Prostate gland (tissue), 2 donors: ENCODE measurements around the gene PANK4.

Experiments
- POLR2A ChIP-seq: fragments of 450-650 bp; IDR thresholded peaks from one replicate; pipeline ENCODE4 v1.6.1; 2016; ENCODE audit warnings: antibody characterized with exemption, mild to moderate bottlenecking
- TF ChIP-seq, protein P1 (sequence below), 4 experiments: fragments of 200-600 bp in 2 of 4; fragments of 450-650 bp in 2 of 4; sonication (generic) in 2 of 4; IDR thresholded peaks; 1 replicate in 3 of 4; 2 replicates in 1 of 4; pipeline ENCODE4 v1.5.1; 2016 to 2019; ENCODE audit warnings: antibody characterized with exemption in 4 of 4, mild to moderate bottlenecking in 2 of 4, moderate library complexity in 2 of 4

DNA sequence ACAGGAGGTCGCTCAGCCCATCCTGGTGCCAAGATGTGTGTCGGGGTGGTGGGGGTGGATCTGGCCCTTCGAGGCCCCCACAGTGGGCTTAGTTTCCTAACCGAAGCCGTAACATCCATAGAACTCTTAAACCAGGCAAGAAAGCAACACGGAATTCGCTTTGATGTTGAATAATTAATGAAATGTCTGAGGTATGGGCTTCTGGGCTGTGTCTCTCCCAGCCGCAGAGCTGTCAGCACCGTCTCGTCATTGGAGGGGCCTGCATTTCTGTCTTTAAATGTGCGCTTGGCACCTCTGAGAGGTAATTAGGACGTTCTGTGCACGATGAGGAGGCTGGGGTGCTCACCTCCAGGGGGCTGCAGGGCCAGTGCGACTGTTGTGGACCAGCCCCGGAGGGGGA is 63.6 kb downstream of the PANK4 start:
- TF ChIP-seq, protein P1, sequence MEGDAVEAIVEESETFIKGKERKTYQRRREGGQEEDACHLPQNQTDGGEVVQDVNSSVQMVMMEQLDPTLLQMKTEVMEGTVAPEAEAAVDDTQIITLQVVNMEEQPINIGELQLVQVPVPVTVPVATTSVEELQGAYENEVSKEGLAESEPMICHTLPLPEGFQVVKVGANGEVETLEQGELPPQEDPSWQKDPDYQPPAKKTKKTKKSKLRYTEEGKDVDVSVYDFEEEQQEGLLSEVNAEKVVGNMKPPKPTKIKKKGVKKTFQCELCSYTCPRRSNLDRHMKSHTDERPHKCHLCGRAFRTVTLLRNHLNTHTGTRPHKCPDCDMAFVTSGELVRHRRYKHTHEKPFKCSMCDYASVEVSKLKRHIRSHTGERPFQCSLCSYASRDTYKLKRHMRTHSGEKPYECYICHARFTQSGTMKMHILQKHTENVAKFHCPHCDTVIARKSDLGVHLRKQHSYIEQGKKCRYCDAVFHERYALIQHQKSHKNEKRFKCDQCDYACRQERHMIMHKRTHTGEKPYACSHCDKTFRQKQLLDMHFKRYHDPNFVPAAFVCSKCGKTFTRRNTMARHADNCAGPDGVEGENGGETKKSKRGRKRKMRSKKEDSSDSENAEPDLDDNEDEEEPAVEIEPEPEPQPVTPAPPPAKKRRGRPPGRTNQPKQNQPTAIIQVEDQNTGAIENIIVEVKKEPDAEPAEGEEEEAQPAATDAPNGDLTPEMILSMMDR (IDR thresholded peaks at IDR 0.05): no peak
- TF ChIP-seq POLR2A: no peak
